ENCODE data around the gene GPR150.

The GPR150 gene

DNA sequence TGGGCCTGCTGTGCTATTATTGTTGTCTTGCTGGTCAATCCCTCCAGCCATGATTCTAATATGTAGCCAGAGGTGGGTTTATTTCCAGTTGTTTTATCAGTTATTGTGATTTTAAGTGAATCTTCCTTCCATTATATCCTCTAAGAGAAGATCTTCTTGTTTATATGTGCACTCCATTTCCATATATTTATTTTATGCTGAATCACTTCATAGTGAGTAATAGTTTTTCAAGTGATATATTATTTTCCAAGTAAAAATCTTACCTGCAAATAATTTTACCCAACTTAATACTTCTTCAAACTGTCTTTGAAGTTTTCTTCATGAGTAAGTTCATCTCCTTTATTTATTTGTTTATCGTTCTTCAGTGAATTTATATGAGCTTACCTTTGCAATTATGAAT, 13.5 kb upstream of the GPR150 start:
- H3K27ac ChIP-seq, result no peak overlapping the region
- H3K9me3 ChIP-seq, result no peaks in the 10 kb centered on the region
- H3K4me3 ChIP-seq (ENCODE audit: low read depth in 1 of 2, low read length in 1 of 2), result no peak overlapping the region
- H3K27me3 ChIP-seq, result no peaks in the 10 kb centered on the region
- TF ChIP-seq CTCF (IDR thresholded peaks at IDR 0.05), result no peak
- no peaks in the 10 kb centered on the region for H3K4me1 ChIP-seq (ENCODE audit: control insufficient read depth in 1 of 2, insufficient read depth in 1 of 2, low read depth in 1 of 2, low read length in 1 of 2)
- no peaks in the 10 kb centered on the region for H3K36me3 ChIP-seq

- TF ChIP-seq CTCF (IDR thresholded peaks at IDR 0.05), result no peak
- H3K27me3 ChIP-seq, result no peaks in the 10 kb centered on the region
- no peaks in the 10 kb centered on the region for H3K4me1 ChIP-seq (ENCODE audit: control insufficient read depth in 1 of 2, insufficient read depth in 1 of 2, low read depth in 1 of 2, low read length in 1 of 2)
- no peaks in the 10 kb centered on the region for H3K9me3 ChIP-seq
- no peak overlapping the region for H3K4me3 ChIP-seq (ENCODE audit: low read depth in 1 of 2, low read length in 1 of 2)
- no peaks in the 10 kb centered on the region for H3K36me3 ChIP-seq
- no peak overlapping the region for H3K27ac ChIP-seq
Measured at GRCh38 chr5:95609711-95610110, 10.2 kb upstream of the GPR150 start.

GRCh38 chr5:95610546-95610945, 9.3 kb upstream of the GPR150 start:
- H3K27ac ChIP-seq, result no peak overlapping the region
- H3K36me3 ChIP-seq, result no peaks in the 10 kb centered on the region
- H3K4me3 ChIP-seq (ENCODE audit: low read depth in 1 of 2, low read length in 1 of 2), result no peak overlapping the region
- no peak for TF ChIP-seq CTCF (IDR thresholded peaks at IDR 0.05)
- no peaks in the 10 kb centered on the region for H3K27me3 ChIP-seq
- no peaks in the 10 kb centered on the region for H3K9me3 ChIP-seq
- no peaks in the 10 kb centered on the region for H3K4me1 ChIP-seq (ENCODE audit: control insufficient read depth in 1 of 2, insufficient read depth in 1 of 2, low read depth in 1 of 2, low read length in 1 of 2)

DNA sequence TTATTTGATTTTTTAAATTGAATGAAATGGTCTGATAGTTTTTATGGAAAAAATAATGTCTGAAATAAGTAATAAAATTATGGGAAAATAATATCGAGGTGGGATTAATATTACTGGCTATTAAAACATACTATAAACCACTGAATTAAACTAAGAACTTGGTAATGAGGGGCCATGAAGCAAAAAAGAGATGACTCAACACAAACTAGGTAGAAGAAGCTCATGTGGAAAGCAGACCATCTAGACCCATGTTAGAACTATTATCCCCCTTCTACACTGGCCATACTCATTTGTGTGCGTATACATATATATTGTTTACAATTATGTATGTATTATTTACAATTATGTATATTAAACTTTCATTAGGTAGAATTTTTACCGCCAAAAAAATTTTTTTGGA, 8.5 kb upstream of the GPR150 start:
- Histone ChIP-seq H3K9me3 (no peaks in the 10 kb centered on the region), H3K27ac (no peak overlapping the region)
- TF ChIP-seq CTCF (IDR thresholded peaks at IDR 0.05), result no peak

GRCh38 chr5:95613514-95613913, 6.4 kb upstream of the GPR150 start:
- TF ChIP-seq CTCF (IDR thresholded peaks at IDR 0.05), result no peak
- Histone ChIP-seq H3K36me3 (no peaks in the 10 kb centered on the region), H3K4me1 (ENCODE audit: control insufficient read depth in 1 of 2, insufficient read depth in 1 of 2, low read depth in 1 of 2, low read length in 1 of 2) (no peaks in the 10 kb centered on the region), H3K4me3 (ENCODE audit: low read depth in 1 of 2, low read length in 1 of 2) (no peak overlapping the region), H3K27me3 (peaks cover 7% of the 10 kb centered on the region), H3K9me3 (no peaks in the 10 kb centered on the region), H3K27ac (no peak overlapping the region)

More for the DNA sequence above, 8.5 kb upstream of the GPR150 start:
- Histone ChIP-seq H3K36me3 (no peaks in the 10 kb centered on the region), H3K4me1 (ENCODE audit: control insufficient read depth in 1 of 2, insufficient read depth in 1 of 2, low read depth in 1 of 2, low read length in 1 of 2) (no peaks in the 10 kb centered on the region), H3K4me3 (ENCODE audit: low read depth in 1 of 2, low read length in 1 of 2) (no peak overlapping the region), H3K27me3 (no peaks in the 10 kb centered on the region)

DNA sequence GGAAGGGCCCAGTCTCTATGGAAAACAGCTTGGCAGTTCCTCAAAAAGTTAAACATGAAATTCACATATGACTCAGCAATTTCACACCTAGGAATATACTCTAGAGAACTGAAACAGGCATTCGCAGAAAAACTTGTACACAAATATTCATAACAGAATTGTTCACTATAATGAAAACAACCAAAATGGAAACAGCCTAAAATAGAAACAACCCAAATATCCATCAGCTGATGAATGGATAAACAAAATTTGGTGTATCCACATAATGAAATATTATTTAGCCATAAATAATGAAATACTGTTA, 4.8 kb upstream of the GPR150 start:
- no peaks in the 10 kb centered on the region for H3K36me3 ChIP-seq
- H3K27me3 ChIP-seq, result peaks cover 23% of the 10 kb centered on the region
- H3K4me1 ChIP-seq (ENCODE audit: control insufficient read depth in 1 of 2, insufficient read depth in 1 of 2, low read depth in 1 of 2, low read length in 1 of 2), result peaks cover 9 to 10% of the 10 kb centered on the region in 2 experiments
- no peak for TF ChIP-seq CTCF (IDR thresholded peaks at IDR 0.05)
- no peak overlapping the region for H3K27ac ChIP-seq
- H3K4me3 ChIP-seq (ENCODE audit: low read depth in 1 of 2, low read length in 1 of 2), result no peak overlapping the region
- no peaks in the 10 kb centered on the region for H3K9me3 ChIP-seq
